Body of pancreas (tissue), 4 donors: ENCODE measurements around the gene CHCHD5. TPM values are rescaled to one million over a fixed set of nuclear protein-coding genes. Genes with fewer than 3 reads are reported as not detected.
"Not testable (repeated sequence)": the region's sequence is repeated elsewhere in the genome, so short reads cannot be mapped to it uniquely, and the experiment has no call there.

Source experiments
- ATAC-seq: fragments of 150-250 bp; one replicate; pipeline ENCODE4 v1.9.1; 2016
- DNase-seq, 4 donors: peaks; one replicate each; pipeline ENCODE4 v3.0.0-alpha.2; 2019
- H3K27ac ChIP-seq, 4 donors: fragments of 200-600 bp; sonication (generic); 1 replicate in 3 of 4; 2 replicates in 1 of 4; pipeline versions ENCODE4 v1.5.1 to v1.6.1; 2016 to 2019; ENCODE audit warnings: mild to moderate bottlenecking in 1 of 4, mixed read lengths in 1 of 4, moderate library complexity in 1 of 4
- H3K27me3 ChIP-seq, 2 donors: fragments of 200-600 bp; sonication (generic); one replicate each; pipeline ENCODE4 v1.6.0; 2016; ENCODE audit warnings: mild to moderate bottlenecking in 1 of 2
- H3K36me3 ChIP-seq, 2 donors: fragments of 200-600 bp; sonication (generic); replicated peaks in 1 of 2; 2 replicates each; pipeline ENCODE4 v1.5.1; 2016; ENCODE audit warnings: low read depth in 2 of 2; ENCODE audit not compliant: insufficient read depth in 1 of 2
- H3K4me1 ChIP-seq: fragments of 200-600 bp; sonication (generic); one replicate; pipeline ENCODE4 v1.6.0; 2016
- H3K4me3 ChIP-seq, 2 donors: fragments of 200-600 bp; sonication (generic); 1 replicate in 1 of 2; 2 replicates in 1 of 2; pipeline ENCODE4 v1.5.1; 2016 to 2019
- H3K9me3 ChIP-seq, 3 donors: fragments of 200-600 bp; sonication (generic); 1 replicate in 2 of 3; 2 replicates in 1 of 3; pipeline ENCODE4 v1.5.1; 2016
- CTCF ChIP-seq, 7 experiments: fragments of 450-650 bp in 4 of 7; fragments of 200-600 bp in 3 of 7; sonication (generic) in 3 of 7; IDR thresholded peaks; one replicate each; pipeline ENCODE4 v1.5.1; 2016 to 2019; ENCODE audit warnings: antibody characterized with exemption in 7 of 7
- POLR2A ChIP-seq, 3 donors: fragments of 450-650 bp; IDR thresholded peaks; one replicate each; pipeline ENCODE4 v1.6.1; 2016; ENCODE audit warnings: antibody characterized with exemption in 3 of 3, mild to moderate bottlenecking in 2 of 3
- WGBS, 2 donors: methylation state at CpG; one replicate each; pipeline ENCODE4 v1.1.5; 2017; 5-methylcytosine and 5-hydroxymethylcytosine counted together
- intact Hi-C: fragments of 100-400 bp; cut with DNase I; formaldehyde crosslinking; loops from one replicate; pipeline ENCODE4 v1.15.1; 2023
- total RNA-seq, 2 donors: library from RNA; depleted of rRNA; stranded (reverse); fragments of >200 nt; gene quantifications; one replicate each; pipeline ENCODE4 v1.1.0, GENCODE V29; 2016

Gene CHCHD5
- total RNA-seq, 2 donors from 2014 or later = 16.8 to 23.6 TPM

- Histone ChIP-seq H3K9me3 (no peaks in the 10 kb centered on the region), H3K4me3 (no peak overlapping the region), H3K36me3 (peaks cover 0 to 34% of the 10 kb centered on the region in 2 donors), H3K27me3 (no peaks in the 10 kb centered on the region), H3K27ac (no peak overlapping the region), H3K4me1 (peaks cover 14% of the 10 kb centered on the region)
- no peak for ATAC-seq
- TF ChIP-seq POLR2A (IDR thresholded peaks at IDR 0.05) (no peak), CTCF (IDR thresholded peaks at IDR 0.05) (no peak)
- WGBS, 2 donors = 31 to 49% methylated on average over 2 of the region's 2 CpGs
- intact Hi-C loops = no loop called here
- no peak for DNase-seq
These were observed 35.4 kb upstream of the CHCHD5 start for GRCh38 chr2:112548980-112549379.

- ATAC-seq = no peak
These were observed 18.3 kb upstream of the CHCHD5 start for GRCh38 chr2:112566104-112566503.

GRCh38 chr2:112566508-112566907 is 17.9 kb upstream of the CHCHD5 start:
- intact Hi-C loops, H3K4me1 ChIP-seq, H3K4me3 ChIP-seq, DNase-seq, H3K27me3 ChIP-seq, H3K9me3 ChIP-seq, H3K27ac ChIP-seq, ATAC-seq: not testable (repeated sequence)
- 91 to 94% methylated on average over 5 of the region's 5 CpGs for WGBS, 2 donors
- peaks cover 15 to 47% of the 10 kb centered on the region in 2 donors for H3K36me3 ChIP-seq

More at GRCh38 chr2:112566104-112566503, 18.3 kb upstream of the CHCHD5 start:
- Histone ChIP-seq H3K27me3 (no peaks in the 10 kb centered on the region), H3K9me3 (no peaks in the 10 kb centered on the region), H3K36me3 (peaks cover 15 to 49% of the 10 kb centered on the region in 2 donors), H3K4me3 (no peak overlapping the region), H3K27ac (no peak overlapping the region), H3K4me1 (no peaks in the 10 kb centered on the region)
- TF ChIP-seq POLR2A (IDR thresholded peaks at IDR 0.05) = no peak
- TF ChIP-seq CTCF (IDR thresholded peaks at IDR 0.05) = no peak
- WGBS, 2 donors = 76 to 95% methylated on average over 3 of the region's 3 CpGs
- no peak for DNase-seq
- intact Hi-C loops = no loop called here

GRCh38 chr2:112572005-112572404 is 12.4 kb upstream of the CHCHD5 start:
- no peak for DNase-seq
- Histone ChIP-seq H3K27ac (no peak overlapping the region), H3K36me3 (peaks cover 9 to 47% of the 10 kb centered on the region in 2 donors), H3K4me1 (no peaks in the 10 kb centered on the region), H3K27me3 (no peaks in the 10 kb centered on the region), H3K9me3 (no peaks in the 10 kb centered on the region), H3K4me3 (no peak overlapping the region)
- ATAC-seq = no peak
- WGBS, 2 donors = 80 to 82% methylated on average over 7 of the region's 7 CpGs
- intact Hi-C loops = no loop called here
- TF ChIP-seq POLR2A (IDR thresholded peaks at IDR 0.05) = no peak
- no peak for TF ChIP-seq CTCF (IDR thresholded peaks at IDR 0.05)

GRCh38 chr2:112577756-112578155 is 6.7 kb upstream of the CHCHD5 start:
- no peaks in the 10 kb centered on the region for H3K27me3 ChIP-seq
- ATAC-seq (no peak), DNase-seq (no peak)
- H3K27ac ChIP-seq = no peak overlapping the region
- H3K4me1 ChIP-seq = peaks cover 17% of the 10 kb centered on the region
- 37 to 42% methylated on average over 5 of the region's 5 CpGs for WGBS, 2 donors
- TF ChIP-seq POLR2A (IDR thresholded peaks at IDR 0.05) = no peak
- intact Hi-C loops = no loop called here
- H3K9me3 ChIP-seq = no peaks in the 10 kb centered on the region
- no peak overlapping the region for H3K4me3 ChIP-seq
- peaks cover 0 to 11% of the 10 kb centered on the region in 2 donors for H3K36me3 ChIP-seq

GRCh38 chr2:112579241-112579640 is 5.2 kb upstream of the CHCHD5 start:
- TF ChIP-seq CTCF (IDR thresholded peaks at IDR 0.05) = peak in 1 of 7 experiments; percentile 17
- TF ChIP-seq POLR2A (IDR thresholded peaks at IDR 0.05) = no peak
- Histone ChIP-seq H3K9me3 (no peaks in the 10 kb centered on the region), H3K27me3 (no peaks in the 10 kb centered on the region), H3K27ac (peak overlapping the region in 1 of 4 donors; percentile 6), H3K36me3 (peaks cover 0 to 10% of the 10 kb centered on the region in 2 donors), H3K4me3 (no peak overlapping the region), H3K4me1 (peaks cover 25% of the 10 kb centered on the region)
- ATAC-seq (peak; percentile 20), DNase-seq (peak in 1 of 4 donors; percentile 29)
- intact Hi-C loops = no loop called here
